Lower leg skin (tissue), 4 donors: ENCODE results near the gene MYOF. TPM values are rescaled to one million over a fixed set of nuclear protein-coding genes. Genes with fewer than 3 reads are reported as not detected.
A peak's percentile ranks its signal among the peaks of the same experiment; 100 is the strongest.

Experiments used
- DNase-seq, 2 donors: peaks; one replicate each; pipeline ENCODE4 v3.0.0-alpha.2; 2019; ENCODE audit warnings: low spot score in 2 of 2
- H3K4me3 ChIP-seq: fragments of 200-600 bp; sonication (generic); 2 replicates; pipeline ENCODE4 v1.5.1; 2017; ENCODE audit warnings: mild to moderate bottlenecking, low read depth; ENCODE audit not compliant: poor library complexity, severe bottlenecking
- CTCF ChIP-seq, 3 donors: fragments of 450-650 bp; IDR thresholded peaks; one replicate each; pipeline ENCODE4 v1.5.1; 2016; ENCODE audit warnings: antibody characterized with exemption in 3 of 3, mild to moderate bottlenecking in 3 of 3, moderate library complexity in 2 of 3
- POLR2A ChIP-seq, 2 donors: fragments of 450-650 bp; IDR thresholded peaks; one replicate each; pipeline ENCODE4 v1.6.1; 2016 to 2017; ENCODE audit warnings: antibody characterized with exemption in 2 of 2, mild to moderate bottlenecking in 1 of 2, moderate library complexity in 1 of 2
- WGBS, 2 donors: methylation state at CpG; one replicate each; pipeline ENCODE4 v1.1.5; 2018; 5-methylcytosine and 5-hydroxymethylcytosine counted together
- intact Hi-C: fragments of 100-400 bp; cut with DNase I; formaldehyde crosslinking; loops from one replicate; pipeline ENCODE4 v1.15.0; 2023; ENCODE audit warnings: low total_unique reads
- total RNA-seq, 4 donors: library from RNA; depleted of rRNA; stranded (reverse); fragments of >200 nt; gene quantifications; one replicate each; pipeline ENCODE4 v1.1.0, GENCODE V29; 2016

MYOF gene
- total RNA-seq, 4 donors from 2014 or later, result 65.5 to 129 (median 90.3) TPM

GRCh38 chr10:93459466-93459865, 22.7 kb downstream of the MYOF start:
- 23 to 39% methylated on average over 3 of the region's 3 CpGs for WGBS, 2 donors
- no peak for DNase-seq
- intact Hi-C loops, result no loop called here
- no peak for TF ChIP-seq CTCF (IDR thresholded peaks at IDR 0.05)
- no peak for TF ChIP-seq POLR2A (IDR thresholded peaks at IDR 0.05)
- H3K4me3 ChIP-seq, result no peak overlapping the region

GRCh38 chr10:93458821-93459257, 23.3 kb downstream of the MYOF start:
- TF ChIP-seq POLR2A (IDR thresholded peaks at IDR 0.05), result no peak
- TF ChIP-seq CTCF (IDR thresholded peaks at IDR 0.05), result no peak
- WGBS, 2 donors, result 10 to 16% methylated on average over 6 of the region's 6 CpGs
- intact Hi-C loops, result no loop called here
- H3K4me3 ChIP-seq, result no peak overlapping the region
- DNase-seq, result peak; percentile 88 to 95

GRCh38 chr10:93457511-93457910, 24.6 kb downstream of the MYOF start:
- TF ChIP-seq CTCF (IDR thresholded peaks at IDR 0.05) (no peak), POLR2A (IDR thresholded peaks at IDR 0.05) (no peak)
- DNase-seq, result no peak
- H3K4me3 ChIP-seq, result no peak overlapping the region
- 84 to 91% methylated on average over 8 of the region's 8 CpGs for WGBS, 2 donors
- intact Hi-C loops, result no loop called here

GRCh38 chr10:93456480-93456879, 25.7 kb downstream of the MYOF start:
- DNase-seq, result no peak
- intact Hi-C loops, result no loop called here
- 72 to 89% methylated on average over 7 of the region's 7 CpGs for WGBS, 2 donors
- no peak for TF ChIP-seq CTCF (IDR thresholded peaks at IDR 0.05)
- TF ChIP-seq POLR2A (IDR thresholded peaks at IDR 0.05), result no peak
- H3K4me3 ChIP-seq, result no peak overlapping the region

- intact Hi-C loops, result no loop called here
- DNase-seq, result no peak
- WGBS, 2 donors, result 94 to 95% methylated on average over 7 of the region's 7 CpGs
- no peak overlapping the region for H3K4me3 ChIP-seq
- TF ChIP-seq CTCF (IDR thresholded peaks at IDR 0.05), result no peak
- TF ChIP-seq POLR2A (IDR thresholded peaks at IDR 0.05), result no peak
Observed at GRCh38 chr10:93454736-93455135, 27.4 kb downstream of the MYOF start.

- intact Hi-C loops, result no loop called here
- no peak for DNase-seq
- WGBS, 2 donors, result 44 to 52% methylated on average over 2 of the region's 2 CpGs
- no peak overlapping the region for H3K4me3 ChIP-seq
- TF ChIP-seq POLR2A (IDR thresholded peaks at IDR 0.05), result no peak
- TF ChIP-seq CTCF (IDR thresholded peaks at IDR 0.05), result no peak
Observed at GRCh38 chr10:93454146-93454545, 28.0 kb downstream of the MYOF start.
